Measurements from ENCODE around the gene C11orf21.
A peak's percentile ranks its signal among the peaks of the same experiment; 100 is the strongest.

C11orf21 gene

DNA sequence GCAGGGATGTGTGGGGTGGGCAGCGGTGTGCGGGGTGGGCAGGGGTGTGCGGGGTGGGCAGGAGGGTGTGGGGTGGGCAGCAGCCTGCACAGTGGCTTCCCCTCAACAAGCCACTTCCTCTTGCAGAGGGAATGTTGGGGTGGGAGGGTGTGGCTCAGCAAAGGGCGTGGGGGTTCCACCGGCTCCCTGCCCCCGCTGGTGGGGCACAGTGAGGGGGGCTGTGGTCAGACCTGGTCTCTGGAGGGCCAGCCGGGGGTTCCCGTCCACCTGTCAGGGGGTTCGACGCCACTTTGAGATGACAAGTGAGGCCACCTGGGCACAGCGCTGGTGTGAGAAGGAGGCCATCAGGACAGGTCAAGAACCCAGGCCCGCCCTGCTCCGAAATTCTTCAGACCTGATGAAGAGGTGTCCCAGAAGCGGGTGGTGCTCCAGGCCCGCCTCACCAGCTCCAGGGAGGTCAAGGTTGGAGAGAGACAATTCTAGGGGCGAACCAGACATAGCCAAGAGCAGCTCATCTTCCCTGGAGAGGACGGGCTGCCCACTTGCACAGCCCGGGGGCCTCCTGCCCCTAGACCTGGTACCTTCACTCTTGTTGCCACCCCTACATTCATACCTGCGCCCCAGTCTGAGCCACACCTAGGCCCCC is 1.3 kb downstream of the C11orf21 start:
- no peak overlapping the region for H3K4me3 ChIP-seq (replicated peaks; ENCODE audit: low read depth, low read length)
- DNase-seq (ENCODE audit: extremely low read depth, low read depth) = no peak
- TF ChIP-seq, protein P1, sequence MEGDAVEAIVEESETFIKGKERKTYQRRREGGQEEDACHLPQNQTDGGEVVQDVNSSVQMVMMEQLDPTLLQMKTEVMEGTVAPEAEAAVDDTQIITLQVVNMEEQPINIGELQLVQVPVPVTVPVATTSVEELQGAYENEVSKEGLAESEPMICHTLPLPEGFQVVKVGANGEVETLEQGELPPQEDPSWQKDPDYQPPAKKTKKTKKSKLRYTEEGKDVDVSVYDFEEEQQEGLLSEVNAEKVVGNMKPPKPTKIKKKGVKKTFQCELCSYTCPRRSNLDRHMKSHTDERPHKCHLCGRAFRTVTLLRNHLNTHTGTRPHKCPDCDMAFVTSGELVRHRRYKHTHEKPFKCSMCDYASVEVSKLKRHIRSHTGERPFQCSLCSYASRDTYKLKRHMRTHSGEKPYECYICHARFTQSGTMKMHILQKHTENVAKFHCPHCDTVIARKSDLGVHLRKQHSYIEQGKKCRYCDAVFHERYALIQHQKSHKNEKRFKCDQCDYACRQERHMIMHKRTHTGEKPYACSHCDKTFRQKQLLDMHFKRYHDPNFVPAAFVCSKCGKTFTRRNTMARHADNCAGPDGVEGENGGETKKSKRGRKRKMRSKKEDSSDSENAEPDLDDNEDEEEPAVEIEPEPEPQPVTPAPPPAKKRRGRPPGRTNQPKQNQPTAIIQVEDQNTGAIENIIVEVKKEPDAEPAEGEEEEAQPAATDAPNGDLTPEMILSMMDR (IDR thresholded peaks at IDR 0.05; ENCODE audit: low read depth, low read length, missing control alignments) = no peak

DNA sequence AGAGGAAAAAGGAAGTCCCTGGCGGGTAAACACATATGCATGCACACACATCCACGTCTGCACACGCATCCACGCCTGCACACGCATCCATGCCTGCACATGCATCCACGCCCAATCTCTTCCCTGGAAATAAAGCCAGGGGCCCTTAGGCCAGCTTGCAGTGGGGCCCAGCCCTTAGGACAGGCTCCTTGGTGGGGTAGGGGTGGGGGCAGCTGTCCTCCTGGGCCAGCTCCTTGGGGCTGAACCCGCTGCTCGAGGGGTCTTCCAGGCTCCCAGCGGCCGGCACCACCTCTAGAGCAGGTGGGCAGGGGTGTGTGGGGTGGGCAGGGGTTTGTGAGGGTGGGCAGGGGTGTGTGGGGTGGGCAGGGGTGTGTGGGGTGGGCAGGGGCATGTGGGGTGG is 1.9 kb downstream of the C11orf21 start:
- no peak overlapping the region for H3K4me3 ChIP-seq (replicated peaks; ENCODE audit: low read depth, low read length)
- no peak for DNase-seq (ENCODE audit: extremely low read depth, low read depth)
- TF ChIP-seq, protein P1 (IDR thresholded peaks at IDR 0.05; ENCODE audit: low read depth, low read length, missing control alignments) = no peak

DNA sequence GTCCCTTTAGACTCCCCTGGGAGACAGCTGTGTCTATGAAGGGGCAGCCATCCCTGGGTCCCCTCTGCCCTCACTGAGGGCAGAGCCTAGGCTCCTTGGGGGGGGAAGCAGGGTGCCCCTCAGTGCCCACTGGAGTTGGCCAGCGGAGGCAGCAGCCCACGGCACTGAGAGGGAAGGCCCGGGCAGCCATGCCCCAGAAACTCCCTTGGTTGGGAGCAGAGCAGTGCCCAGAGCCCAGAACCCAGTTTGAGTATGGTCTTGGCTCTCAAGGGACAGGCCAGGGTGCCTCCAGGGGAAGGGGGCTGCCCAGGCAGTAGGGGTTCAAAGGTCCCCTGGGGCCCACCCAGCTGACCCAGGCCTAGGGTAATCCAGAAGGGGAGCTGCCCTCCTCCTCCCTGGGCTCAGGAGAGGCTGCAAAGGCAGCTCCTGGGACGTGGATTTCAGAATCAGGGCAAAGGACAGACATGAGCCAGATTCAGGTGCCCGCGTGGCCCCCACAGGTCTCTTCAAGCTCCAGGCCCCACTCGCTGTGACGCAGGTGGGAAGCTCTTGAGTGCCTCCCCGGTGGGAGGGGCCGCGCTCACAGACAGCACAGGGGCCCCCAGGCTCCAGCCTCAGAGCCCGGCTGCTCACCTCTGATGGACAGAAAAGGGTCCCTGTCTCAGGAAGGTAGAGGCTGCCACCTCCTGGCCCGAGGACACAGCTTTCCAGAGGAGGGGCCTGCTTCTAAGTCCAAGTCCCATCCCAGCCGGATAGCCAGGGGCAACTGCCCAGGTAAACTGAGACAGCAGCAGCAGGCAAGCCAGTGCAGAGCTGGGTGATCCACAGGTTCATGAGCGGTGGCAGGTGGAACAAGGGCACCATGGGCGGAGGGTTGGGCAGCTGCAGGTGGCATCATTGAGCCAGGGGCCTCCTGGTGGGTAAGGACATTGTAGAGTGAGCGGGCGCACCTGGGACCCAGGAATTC is 2.6 kb downstream of the C11orf21 start:
- TF ChIP-seq, protein P1 (IDR thresholded peaks at IDR 0.05; ENCODE audit: low read depth, low read length, missing control alignments) = peak; percentile 15
- H3K4me3 ChIP-seq (replicated peaks; ENCODE audit: low read depth, low read length) = no peak overlapping the region
- DNase-seq (ENCODE audit: extremely low read depth, low read depth) = no peak

DNA sequence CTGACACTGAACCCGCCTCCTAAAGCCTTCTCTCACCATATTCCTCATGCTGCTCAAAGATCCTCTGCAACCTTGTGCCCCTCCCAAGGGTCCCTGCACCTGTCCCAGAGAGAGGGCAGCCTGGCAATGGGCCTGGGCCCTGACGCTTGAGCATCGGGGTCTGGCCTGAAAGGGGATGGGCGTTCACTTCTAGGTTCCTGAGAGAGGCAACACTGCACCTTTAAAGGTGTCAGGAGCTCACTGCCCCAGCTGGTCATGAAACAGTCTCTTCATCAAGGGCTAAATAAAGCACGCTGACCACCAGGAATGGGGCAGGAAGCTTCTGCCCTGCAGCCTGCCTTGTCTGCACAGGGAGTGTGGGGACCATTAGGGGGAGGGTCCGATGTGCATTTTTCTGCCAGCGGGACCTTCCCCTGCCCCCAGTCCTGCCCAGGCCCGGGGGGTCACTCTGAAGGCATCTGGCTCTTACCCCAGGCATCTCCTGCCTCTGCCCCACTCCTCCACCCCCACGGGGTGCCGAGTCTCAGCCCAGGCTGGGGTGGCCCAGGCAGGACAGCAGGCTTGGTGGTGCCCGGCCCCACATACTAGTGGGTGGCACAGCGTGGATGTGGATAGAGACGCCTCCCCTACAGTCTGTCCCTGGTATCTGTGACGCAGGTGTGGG is 3.5 kb downstream of the C11orf21 start:
- no peak for DNase-seq (ENCODE audit: extremely low read depth, low read depth)
- H3K4me3 ChIP-seq (replicated peaks; ENCODE audit: low read depth, low read length) = no peak overlapping the region
- TF ChIP-seq, protein P1 (IDR thresholded peaks at IDR 0.05; ENCODE audit: low read depth, low read length, missing control alignments) = no peak

DNA sequence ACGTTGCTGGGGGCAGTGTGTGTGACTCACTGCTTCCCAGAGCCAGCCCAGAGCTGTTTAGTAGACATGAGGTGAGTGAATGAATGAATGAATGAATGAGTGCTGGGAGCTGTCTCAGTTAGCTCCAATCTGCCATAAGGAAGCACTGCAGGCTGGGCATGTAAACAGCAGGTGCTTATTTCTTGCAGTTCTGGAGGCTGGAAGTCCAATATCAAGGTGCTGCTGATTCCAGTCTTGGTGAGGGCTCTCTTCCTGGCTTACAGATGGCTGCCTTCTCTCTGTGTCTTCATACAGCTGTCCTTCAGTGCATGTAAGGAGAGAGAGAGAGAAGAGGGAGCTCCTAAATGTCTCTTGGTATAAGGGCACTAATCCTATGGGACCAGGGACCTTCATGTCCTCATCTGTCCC is 4.1 kb downstream of the C11orf21 start:
- TF ChIP-seq, protein P1 (IDR thresholded peaks at IDR 0.05; ENCODE audit: low read depth, low read length, missing control alignments) = no peak
- DNase-seq (ENCODE audit: extremely low read depth, low read depth) = no peak
- no peak overlapping the region for H3K4me3 ChIP-seq (replicated peaks; ENCODE audit: low read depth, low read length)

DNA sequence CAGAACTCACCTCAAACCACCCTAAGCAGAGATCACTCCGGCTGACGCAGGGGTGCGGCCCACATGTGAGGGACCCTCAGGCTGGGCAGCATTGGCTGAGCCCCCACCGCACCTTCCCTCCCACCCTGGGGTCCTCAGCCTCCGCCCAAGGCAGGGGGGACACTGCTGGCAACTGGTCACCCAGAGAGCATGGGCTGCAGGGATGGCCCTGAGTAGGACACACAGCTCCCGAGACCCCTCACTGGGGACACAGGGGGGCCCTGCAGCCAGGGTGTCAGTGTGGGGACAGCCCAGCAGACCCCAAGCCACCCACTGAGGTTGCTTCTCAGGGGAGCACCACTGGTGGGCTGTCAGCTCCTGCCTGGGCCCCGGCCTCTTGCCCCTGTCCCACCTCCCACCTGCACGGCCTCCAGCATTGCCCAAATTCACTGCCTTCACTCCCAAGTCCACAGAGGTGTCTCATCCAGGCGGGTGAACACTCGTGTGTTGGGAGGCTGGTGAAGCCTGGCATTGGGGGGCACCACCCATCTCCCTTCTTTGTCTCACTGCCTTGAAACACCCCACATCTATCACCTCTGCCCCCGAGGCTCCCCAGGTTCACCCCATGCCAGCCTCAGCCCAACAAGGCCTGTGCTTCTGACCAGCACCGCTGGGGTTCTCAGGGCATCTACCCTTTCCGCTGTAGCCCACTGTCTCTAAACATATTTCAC is 4.7 kb downstream of the C11orf21 start:
- DNase-seq (ENCODE audit: extremely low read depth, low read depth) = no peak
- no peak overlapping the region for H3K4me3 ChIP-seq (replicated peaks; ENCODE audit: low read depth, low read length)
- TF ChIP-seq, protein P1 (IDR thresholded peaks at IDR 0.05; ENCODE audit: low read depth, low read length, missing control alignments) = no peak

All from HFF-Myc (cell line).